Chondrocyte (in vitro differentiated cells): Measurements from ENCODE around the gene MBP. TPM values are rescaled to one million over a fixed set of nuclear protein-coding genes. Genes with fewer than 3 reads are reported as not detected.
A peak's percentile ranks its signal among the peaks of the same experiment; 100 is the strongest.

ENCODE experiments used
- DNase-seq: peaks from one replicate; pipeline ENCODE4 v3.0.0; 2021; ENCODE audit warnings: mixed read lengths, low spot score
- H3K27ac Mint-ChIP-seq: one replicate; pipeline ENCODE4 v1.8.0; 2021; ENCODE audit warnings: mild to moderate bottlenecking, moderate library complexity, mixed read lengths; ENCODE audit not compliant: unreplicated experiment
- H3K27me3 Mint-ChIP-seq: 2 replicates; pipeline ENCODE4 v1.8.0; 2021; ENCODE audit warnings: low read depth, mixed read lengths
- H3K36me3 Mint-ChIP-seq: 2 replicates; pipeline ENCODE4 v1.8.0; 2021; ENCODE audit warnings: low read depth, mixed read lengths
- H3K4me1 Mint-ChIP-seq: 2 replicates; pipeline ENCODE4 v1.8.0; 2021; ENCODE audit warnings: low read depth, mild to moderate bottlenecking, mixed read lengths
- H3K4me3 Mint-ChIP-seq: one replicate; pipeline ENCODE4 v1.8.0; 2021; ENCODE audit warnings: mild to moderate bottlenecking, moderate library complexity, mixed read lengths; ENCODE audit not compliant: unreplicated experiment
- H3K9me3 Mint-ChIP-seq: 2 replicates; pipeline ENCODE4 v1.8.0; 2021; ENCODE audit warnings: low read depth, mixed read lengths
- CTCF ChIP-seq: fragments of 200-600 bp; sonication (generic); IDR thresholded peaks from 2 replicates; pipeline ENCODE4 v1.5.0; 2021; ENCODE audit warnings: antibody characterized with exemption, mild to moderate bottlenecking, moderate library complexity
- total RNA-seq: library from RNA; stranded (reverse); gene quantifications from 3 replicates; pipeline ENCODE4 v1.2.1, GENCODE V29; 2021

Gene MBP
- total RNA-seq, 1 donor from 2014 or later: 15.9 TPM

GRCh38 chr18:76978616-76979015, 154.0 kb downstream of the MBP start:
- H3K4me3 Mint-ChIP-seq: no peak overlapping the region
- H3K36me3 Mint-ChIP-seq: peaks cover 12% of the 10 kb centered on the region
- H3K9me3 Mint-ChIP-seq: no peaks in the 10 kb centered on the region
- peaks cover 6% of the 10 kb centered on the region for H3K4me1 Mint-ChIP-seq
- no peak overlapping the region for H3K27ac Mint-ChIP-seq
- DNase-seq: no peak
- no peak for TF ChIP-seq CTCF
- no peaks in the 10 kb centered on the region for H3K27me3 Mint-ChIP-seq

- Mint-ChIP-seq H3K36me3 (peaks cover 12% of the 10 kb centered on the region), H3K27me3 (no peaks in the 10 kb centered on the region), H3K27ac (no peak overlapping the region), H3K9me3 (no peaks in the 10 kb centered on the region), H3K4me1 (no peaks in the 10 kb centered on the region), H3K4me3 (no peak overlapping the region)
- TF ChIP-seq CTCF: no peak
- DNase-seq: peak; percentile 43
Observed at GRCh38 chr18:76977684-76978232, 154.8 kb downstream of the MBP start.

GRCh38 chr18:76977108-76977621, 155.4 kb downstream of the MBP start:
- Mint-ChIP-seq H3K9me3 (no peaks in the 10 kb centered on the region), H3K27me3 (no peaks in the 10 kb centered on the region), H3K27ac (no peak overlapping the region), H3K36me3 (peaks cover 12% of the 10 kb centered on the region), H3K4me3 (no peak overlapping the region), H3K4me1 (no peaks in the 10 kb centered on the region)
- no peak for TF ChIP-seq CTCF
- DNase-seq: peak; percentile 59

- peaks cover 12% of the 10 kb centered on the region for H3K36me3 Mint-ChIP-seq
- H3K4me3 Mint-ChIP-seq: no peak overlapping the region
- H3K4me1 Mint-ChIP-seq: no peaks in the 10 kb centered on the region
- no peak overlapping the region for H3K27ac Mint-ChIP-seq
- peak; percentile 54 for DNase-seq
- TF ChIP-seq CTCF: no peak
- H3K9me3 Mint-ChIP-seq: no peaks in the 10 kb centered on the region
- H3K27me3 Mint-ChIP-seq: no peaks in the 10 kb centered on the region
Observed at GRCh38 chr18:76975577-76976110, 156.9 kb downstream of the MBP start.

GRCh38 chr18:76974386-76974785, 158.2 kb downstream of the MBP start:
- no peaks in the 10 kb centered on the region for H3K27me3 Mint-ChIP-seq

More at GRCh38 chr18:76974386-76974785, 158.2 kb downstream of the MBP start:
- H3K9me3 Mint-ChIP-seq: no peaks in the 10 kb centered on the region
- no peak for DNase-seq
- H3K27ac Mint-ChIP-seq: no peak overlapping the region
- peaks cover 9% of the 10 kb centered on the region for H3K36me3 Mint-ChIP-seq
- TF ChIP-seq CTCF: no peak
- no peak overlapping the region for H3K4me3 Mint-ChIP-seq
- no peaks in the 10 kb centered on the region for H3K4me1 Mint-ChIP-seq
